ENCODE data around the gene PXDN.
"Not testable (repeated sequence)": the region's sequence is repeated elsewhere in the genome, so short reads cannot be mapped to it uniquely, and the experiment has no call there.

Gene PXDN

GRCh38 chr2:1742681-1743395, 1.5 kb downstream of the PXDN start:
- peak; percentile 91 for DNase-seq (ENCODE audit: low read depth in 2 of 2)

DNA sequence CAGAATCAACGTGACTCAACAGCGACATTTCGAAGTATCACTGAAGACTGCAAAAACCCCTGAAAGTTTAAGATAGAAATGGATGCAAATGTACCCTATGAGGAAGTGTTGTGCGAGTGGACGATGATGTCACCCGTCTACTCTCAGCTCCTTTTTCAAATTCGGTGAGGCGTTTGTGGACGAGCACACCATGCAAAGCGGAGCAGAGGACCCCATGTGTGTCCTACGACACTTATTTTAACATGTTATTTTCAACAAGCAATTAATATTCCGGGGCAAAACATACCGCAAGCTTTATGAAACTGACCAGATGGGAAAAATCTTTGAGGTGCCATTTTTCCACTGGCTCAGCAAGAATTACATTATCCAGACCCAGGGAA, 2.0 kb downstream of the PXDN start:
- no peak for DNase-seq (ENCODE audit: low read depth in 2 of 2)

DNA sequence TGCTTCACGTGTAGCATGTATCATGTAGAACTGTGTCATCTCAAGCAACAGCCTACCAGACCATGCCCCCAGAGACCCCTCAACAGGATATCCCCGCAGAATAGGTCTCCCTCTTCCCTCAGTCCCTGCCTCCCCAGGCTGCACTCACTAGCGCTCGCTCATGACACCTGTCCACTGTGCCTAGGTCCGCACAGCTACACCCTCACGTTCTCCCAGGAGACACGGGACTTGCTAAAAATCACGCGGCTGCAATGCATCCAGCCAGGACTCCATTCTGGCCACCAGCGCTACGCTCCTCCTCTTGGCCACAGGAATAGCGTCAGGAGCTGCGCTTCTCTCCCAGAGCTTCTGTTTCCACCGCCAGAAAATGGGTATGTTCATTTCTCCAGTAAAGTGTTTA, 2.5 kb downstream of the PXDN start:
- DNase-seq (ENCODE audit: low read depth in 2 of 2): no peak

DNA sequence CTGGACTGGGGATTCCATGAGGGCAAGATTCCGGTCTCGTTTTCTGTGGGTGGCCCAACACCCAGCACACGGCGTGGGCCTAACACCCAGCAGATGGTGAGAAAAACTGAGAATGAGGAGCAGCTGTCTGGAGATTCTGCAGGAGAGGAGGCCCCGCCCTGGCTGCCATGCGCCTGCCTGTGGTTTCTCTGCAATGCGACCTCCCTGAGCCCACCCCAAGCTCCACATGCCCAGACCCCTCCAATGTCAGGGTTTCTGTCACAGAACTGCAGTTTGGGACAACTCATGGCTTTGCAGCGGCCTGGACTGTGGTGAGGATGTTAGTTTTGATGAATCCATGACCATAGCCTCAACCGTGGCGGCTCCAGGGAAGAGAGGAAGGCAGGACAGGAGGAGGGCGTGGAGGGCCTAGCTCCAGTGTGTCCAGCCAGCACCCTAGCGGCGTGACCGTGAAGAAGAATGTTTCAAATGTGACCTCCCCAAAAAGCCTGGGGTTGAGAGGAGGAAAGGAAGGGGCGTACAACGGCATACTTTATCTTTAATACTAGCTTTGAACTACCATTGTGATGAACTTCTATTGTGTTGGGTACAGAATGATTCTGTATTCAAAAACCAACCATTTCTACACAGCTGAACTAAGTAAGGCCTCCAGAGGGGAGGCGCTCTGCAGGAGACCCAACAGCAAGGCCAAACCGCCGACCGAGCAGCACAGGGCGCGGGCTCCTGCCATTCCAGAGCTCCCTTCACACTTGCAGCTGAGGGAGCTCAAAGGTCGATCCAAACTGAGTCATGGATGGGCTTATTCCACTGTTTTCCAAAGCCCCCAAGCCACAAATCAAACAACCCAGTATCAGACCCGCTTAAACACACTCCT, 3.4 kb downstream of the PXDN start:
- no peak for DNase-seq (ENCODE audit: low read depth in 2 of 2)

GRCh38 chr2:1739961-1740715, 4.2 kb downstream of the PXDN start:
- no peak for DNase-seq (ENCODE audit: low read depth in 2 of 2)

DNA sequence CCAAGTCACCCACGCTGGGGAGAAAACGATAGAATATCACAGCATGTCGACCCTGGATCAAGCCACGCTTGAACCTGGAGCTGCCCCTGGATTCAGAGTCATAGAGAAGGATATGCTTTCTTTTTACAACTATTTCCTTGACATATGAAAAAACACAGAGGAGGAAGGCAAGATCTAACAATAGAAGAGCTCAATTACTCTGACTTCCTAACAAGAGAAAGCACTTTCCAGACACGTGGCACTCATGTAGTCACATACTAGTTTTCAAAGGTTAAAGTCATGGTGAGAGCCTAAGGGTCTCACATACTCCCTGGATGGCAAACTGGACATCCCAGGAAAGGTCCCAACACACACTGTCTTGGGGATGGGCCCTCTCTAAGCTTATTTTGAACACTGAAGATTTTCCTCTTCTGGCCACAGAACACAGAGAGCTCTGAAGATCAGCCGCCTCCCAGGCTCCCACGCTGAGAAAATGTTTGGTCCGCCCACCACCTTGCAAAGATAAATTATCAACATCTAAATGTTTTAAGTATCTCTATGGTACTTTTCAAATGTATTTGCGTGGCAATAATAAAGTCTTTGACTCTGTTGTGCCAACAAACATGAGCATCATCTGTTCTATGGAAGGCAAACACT, 4.9 kb downstream of the PXDN start:
- DNase-seq (ENCODE audit: low read depth in 2 of 2): no peak

DNA sequence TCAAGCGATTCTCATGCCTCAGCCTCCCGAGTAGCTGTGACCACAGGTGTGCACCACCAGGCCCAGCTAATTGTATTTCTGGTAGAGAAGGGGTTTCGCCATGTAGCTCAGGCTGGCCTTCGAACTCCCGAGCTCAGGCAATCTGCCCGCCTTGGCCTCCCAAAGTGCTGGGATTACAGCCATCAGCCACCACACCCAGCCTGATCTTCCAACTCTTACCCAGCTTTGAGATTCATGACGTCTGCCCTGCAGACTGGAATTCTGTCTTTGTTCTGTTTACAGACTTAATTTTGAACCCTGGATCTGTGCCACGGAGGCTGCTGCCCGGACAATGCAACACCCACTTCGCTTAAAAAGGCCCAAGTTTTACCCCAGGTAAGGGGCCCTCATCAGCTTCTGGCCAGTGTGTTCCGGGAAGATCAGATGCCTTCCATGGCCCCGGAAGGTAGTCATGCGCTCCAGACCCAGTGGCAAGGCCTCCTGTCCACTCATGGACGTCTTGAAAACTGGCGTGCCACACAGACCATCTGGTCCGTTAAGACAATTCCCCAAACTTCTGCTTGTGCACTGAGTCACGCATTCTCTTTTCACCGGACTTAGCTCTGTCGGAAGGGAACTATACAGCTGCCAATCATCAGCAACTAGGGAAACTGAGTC, 5.5 kb downstream of the PXDN start:
- DNase-seq (ENCODE audit: low read depth in 2 of 2): no peak

DNA sequence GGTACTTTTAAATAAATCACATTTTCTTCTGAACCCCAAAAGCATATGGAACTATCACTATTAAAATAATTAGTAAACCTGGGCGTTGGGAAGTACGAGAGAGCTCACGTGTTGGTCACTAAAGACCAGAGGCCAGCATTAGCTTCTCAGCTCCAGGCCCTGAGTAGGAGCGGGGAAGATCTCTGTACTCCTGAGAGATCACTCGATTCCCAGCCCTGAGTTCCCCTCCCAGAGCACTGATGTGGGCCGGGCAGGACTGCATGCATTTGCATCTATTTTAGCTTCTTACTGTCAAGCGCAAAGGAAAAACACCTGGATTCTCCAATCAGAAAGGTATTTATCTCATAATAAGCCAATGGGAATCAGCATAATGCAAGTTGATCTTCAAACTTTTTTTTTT, 6.2 kb downstream of the PXDN start:
- DNase-seq (ENCODE audit: low read depth in 2 of 2): no peak

GRCh38 chr2:1736997-1737480, 7.3 kb downstream of the PXDN start:
- peak in 1 of 2 experiments; percentile 70 for DNase-seq (ENCODE audit: low read depth in 2 of 2)

- DNase-seq (ENCODE audit: low read depth in 2 of 2): no peak
Observed at GRCh38 chr2:1736045-1736444, 8.3 kb downstream of the PXDN start.

DNA sequence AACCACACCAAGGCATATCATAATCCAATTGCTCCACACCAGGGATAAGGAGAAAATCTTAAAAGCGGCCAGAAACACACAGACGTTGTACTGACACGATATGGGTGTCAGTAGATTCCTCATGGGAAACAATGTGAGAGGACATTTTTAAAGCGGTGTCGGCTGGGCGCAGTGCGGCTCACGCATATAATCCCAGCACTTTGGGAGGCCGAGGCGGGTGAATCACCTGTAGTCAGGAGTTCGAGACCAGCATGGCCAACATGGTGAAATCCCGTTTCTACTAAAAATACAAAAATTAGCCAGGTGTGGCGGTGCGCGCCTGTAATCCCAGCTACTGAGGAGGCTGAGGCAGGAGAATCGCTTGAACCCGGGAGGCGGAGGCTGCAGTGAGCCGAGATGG, 11.0 kb downstream of the PXDN start:
- not testable (repeated sequence) for DNase-seq (ENCODE audit: low read depth in 2 of 2)

DNA sequence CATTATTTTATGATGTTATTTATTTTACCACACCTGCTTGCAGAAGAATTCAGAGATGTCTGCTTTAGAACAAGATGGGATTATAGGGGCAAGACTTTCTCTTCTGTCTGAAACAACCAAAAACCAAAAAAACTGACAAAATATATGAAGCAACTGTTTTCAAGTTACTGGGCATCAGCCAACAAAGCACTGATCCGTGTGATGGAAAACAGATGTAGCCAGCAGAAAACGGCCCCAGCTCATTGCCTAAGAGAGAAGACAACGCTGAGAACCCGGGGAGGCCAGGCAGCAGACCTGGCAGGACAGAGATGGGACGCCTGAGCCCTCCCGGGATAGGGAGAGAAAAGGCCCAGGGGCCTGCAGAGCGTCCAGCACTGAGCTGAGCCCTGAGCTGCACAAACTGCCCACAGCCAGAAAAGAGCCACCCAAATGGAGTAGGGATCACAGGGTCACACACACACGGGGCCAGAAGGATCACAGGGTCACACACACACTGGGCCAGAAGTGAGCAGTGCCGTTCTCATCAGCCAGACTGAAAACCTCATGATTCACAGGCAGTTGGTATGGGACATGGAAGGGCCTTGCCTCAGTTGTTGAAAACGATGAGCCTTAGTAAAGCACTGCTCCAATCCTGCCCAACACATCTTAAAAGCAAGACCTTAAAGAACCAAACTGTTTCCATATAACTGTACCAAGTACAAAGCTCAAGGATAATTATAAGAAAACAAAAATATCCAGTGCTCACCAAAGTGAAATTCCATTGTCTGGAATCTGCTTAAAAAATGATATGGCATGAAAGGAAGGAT, 12.1 kb downstream of the PXDN start:
- peak; percentile 95 to 96 for DNase-seq (ENCODE audit: low read depth in 2 of 2)

- no peak for DNase-seq (ENCODE audit: low read depth in 2 of 2)
Observed at GRCh38 chr2:1731447-1731962, 12.8 kb downstream of the PXDN start.

GRCh38 chr2:1730015-1730927, 14.0 kb downstream of the PXDN start:
- no peak for DNase-seq (ENCODE audit: low read depth in 2 of 2)

GRCh38 chr2:1729242-1729641, 15.1 kb downstream of the PXDN start:
- DNase-seq (ENCODE audit: low read depth in 2 of 2): no peak

DNA sequence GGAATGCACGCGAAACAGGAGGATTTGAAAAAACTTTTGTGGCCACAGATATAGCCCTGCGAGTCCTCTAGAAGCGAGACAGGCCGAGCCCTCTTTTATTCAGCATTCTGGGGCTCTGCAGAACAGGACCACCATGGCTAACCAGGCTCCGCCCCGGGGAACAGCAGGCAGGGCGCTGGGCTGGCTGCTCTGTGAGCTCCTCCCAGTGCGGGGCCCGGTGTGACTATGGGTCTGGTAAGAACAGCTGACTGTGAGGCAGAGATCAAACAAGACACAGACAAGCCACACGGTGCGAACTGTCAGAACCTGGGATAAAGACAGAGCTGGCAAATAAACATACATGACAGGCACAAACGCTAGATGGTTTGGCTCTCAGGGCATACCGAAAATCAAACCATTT, 15.5 kb downstream of the PXDN start:
- DNase-seq (ENCODE audit: low read depth in 2 of 2): no peak

DNA sequence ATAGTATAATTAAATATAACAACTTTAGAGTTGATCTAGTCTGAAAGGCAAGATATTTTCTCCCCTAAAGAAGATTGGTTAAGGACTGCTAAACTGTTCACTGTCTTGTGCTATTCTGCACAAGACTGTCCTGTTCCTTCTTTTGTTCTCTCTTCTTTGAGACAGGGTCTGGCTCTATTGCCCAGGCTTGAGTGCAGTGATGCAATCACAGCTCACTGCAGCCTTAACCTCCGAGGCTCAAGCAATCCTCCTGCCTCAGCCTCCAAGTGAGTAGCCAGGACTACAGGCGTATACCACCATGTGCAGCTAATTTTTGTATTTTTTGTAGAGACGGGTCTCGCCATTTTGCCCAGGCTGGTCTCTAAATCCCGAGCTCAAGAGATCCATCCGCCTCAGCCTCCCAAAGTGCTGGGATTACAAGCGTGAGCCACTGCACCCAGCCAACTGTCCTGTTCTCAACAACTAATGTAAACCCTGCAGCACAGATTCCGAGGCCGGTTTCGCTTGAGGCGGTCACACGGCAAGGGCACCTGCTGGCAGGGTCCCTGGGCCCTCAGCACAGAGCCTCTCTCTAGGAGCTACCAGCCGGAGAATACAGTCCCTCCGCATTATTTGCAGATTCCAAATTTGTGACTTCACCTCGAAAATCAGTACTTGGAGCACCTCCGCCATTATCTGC, 16.4 kb downstream of the PXDN start:
- DNase-seq (ENCODE audit: low read depth in 2 of 2): no peak

DNA sequence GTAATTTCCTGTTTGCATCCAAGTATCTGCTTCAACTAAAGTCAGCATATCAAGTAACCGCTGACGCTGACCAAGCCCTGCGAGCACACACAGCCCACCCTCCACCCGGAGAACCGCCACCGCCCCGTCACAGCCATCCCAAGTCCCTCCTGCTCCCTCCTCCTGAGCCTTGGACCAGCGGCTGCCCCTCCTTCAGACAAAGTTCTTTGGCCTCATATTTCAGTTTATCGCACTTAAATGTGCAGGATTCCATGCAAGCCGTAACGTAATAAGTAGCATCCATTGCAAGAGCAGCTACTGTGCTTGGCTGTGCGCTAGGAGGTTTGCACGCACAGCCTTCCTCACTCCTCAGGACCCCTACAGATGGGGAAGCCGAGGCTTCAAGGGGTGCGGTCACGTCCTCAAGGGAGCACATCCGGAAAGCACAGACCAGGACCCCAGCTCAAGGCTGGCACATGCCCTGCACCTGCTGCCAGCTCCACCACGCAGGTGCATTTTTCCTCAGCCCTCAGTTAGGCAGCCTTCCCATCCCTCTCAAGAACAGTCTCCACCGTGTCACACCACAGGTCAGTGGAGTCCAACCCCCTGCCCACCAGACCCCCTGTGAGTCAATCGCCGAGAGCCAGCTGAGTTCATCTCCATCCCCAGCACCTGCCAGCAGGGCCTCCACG, 17.1 kb downstream of the PXDN start:
- DNase-seq (ENCODE audit: low read depth in 2 of 2): no peak

All from fibroblast of skin of left biceps (primary cell).